ENCODE data around the gene RABEP2.
A peak's percentile ranks its signal among the peaks of the same experiment; 100 is the strongest.
"Not testable (repeated sequence)": the region's sequence is repeated elsewhere in the genome, so short reads cannot be mapped to it uniquely, and the experiment has no call there.

The RABEP2 gene, protein sequence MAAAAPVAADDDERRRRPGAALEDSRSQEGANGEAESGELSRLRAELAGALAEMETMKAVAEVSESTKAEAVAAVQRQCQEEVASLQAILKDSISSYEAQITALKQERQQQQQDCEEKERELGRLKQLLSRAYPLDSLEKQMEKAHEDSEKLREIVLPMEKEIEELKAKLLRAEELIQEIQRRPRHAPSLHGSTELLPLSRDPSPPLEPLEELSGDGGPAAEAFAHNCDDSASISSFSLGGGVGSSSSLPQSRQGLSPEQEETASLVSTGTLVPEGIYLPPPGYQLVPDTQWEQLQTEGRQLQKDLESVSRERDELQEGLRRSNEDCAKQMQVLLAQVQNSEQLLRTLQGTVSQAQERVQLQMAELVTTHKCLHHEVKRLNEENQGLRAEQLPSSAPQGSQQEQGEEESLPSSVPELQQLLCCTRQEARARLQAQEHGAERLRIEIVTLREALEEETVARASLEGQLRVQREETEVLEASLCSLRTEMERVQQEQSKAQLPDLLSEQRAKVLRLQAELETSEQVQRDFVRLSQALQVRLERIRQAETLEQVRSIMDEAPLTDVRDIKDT

DNA sequence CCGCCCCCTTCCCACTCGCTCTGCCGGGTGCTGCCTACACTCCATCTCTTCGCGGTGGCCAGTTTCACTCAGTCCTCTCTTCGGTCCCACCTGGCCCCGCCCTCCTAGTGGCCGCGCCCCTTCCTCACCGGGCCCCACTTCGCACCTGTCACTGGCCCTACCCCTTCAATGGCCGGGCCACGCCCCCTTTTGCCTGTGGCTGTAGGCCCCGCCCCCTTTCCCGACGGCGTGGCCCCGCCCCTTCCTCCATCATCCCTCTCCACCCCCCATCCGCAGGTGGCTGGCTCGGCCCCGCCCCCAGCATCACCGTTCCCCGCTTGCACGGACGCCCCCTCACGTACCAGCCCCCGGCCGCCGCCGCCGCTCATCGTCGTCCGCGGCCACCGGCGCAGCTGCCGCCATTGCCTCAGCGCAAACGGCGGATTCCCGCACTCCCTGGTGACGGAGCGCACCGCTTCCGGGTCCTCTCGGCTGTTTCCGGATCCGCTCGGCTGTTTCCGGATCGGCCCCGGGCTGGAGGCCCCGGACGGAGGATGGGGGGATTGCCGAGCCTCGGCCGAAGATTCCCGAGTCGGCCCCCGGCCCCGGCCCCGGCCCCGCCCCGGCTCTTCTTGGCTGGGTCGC is at the start of gene RABEP2:
TSS of gene RABEP2 (minus strand) at position 477 of the 624 bp plus-strand sequence. CDS start at position 402, 75 bp downstream.
- Histone ChIP-seq H3K4me3 (ENCODE audit: low read depth, low read length) (peak within 1 kb of the TSS; percentile 93), H3K36me3 (ENCODE audit: control insufficient read depth, insufficient read depth, low read length) (peaks cover 3% of the 10 kb centered on the region), H3K27me3 (ENCODE audit: control insufficient read depth, insufficient read depth, low read length) (no peaks in the 10 kb centered on the region), H3K9me3 (ENCODE audit: control insufficient read depth, insufficient read depth, low read length) (no peaks in the 10 kb centered on the region), H3K9ac (ENCODE audit: low read depth, low read length) (peak within 1 kb of the TSS; percentile 81), H3K4me1 (ENCODE audit: control insufficient read depth, insufficient read depth, low read length) (peaks cover 3% of the 10 kb centered on the region)

DNA sequence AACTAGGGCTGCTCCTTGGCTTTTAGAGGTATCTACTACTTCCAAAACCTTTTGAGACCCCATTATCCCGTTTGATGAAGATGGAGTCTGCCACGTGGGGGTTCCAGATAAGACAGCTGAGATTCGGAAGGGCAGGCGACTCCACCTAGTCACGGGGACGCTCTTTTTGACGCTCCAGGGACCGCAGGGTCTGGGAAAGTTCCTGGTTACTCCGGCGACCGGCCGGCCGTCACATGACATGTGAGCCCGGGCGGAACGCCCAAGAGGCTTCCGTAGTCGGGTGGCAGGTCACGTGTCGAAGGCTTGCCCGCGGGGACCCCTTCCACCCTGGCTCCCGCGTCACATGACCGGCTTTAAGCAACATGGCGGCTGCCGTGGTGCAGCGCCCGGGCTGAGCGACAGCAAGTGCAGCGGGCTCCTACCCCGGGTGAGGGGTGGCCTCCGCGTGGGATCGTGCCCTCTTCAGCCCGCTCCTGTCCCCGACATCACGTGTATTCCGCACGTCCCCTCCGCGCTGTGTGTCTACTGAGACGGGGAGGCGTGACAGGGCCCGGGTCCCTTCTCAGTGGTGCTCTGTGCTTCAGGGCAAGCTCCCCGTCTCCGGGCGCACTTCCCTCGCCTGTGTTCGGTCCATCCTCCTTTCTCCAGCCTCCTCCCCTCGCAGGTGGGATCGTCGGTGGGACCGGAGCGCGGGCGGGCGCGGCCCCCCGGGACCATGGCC is 49.6 kb upstream of the RABEP2 start, which contains the start of gene SPNS1:
TSS of gene SPNS1 (plus strand) at position 342 of the 721 bp plus-strand sequence. CDS start at position 716, 374 bp downstream.
- Histone ChIP-seq H3K4me3 (ENCODE audit: low read depth, low read length) (peak within 1 kb of the TSS; percentile 95), H3K9me3 (ENCODE audit: control insufficient read depth, insufficient read depth, low read length) (no peaks in the 10 kb centered on the region), H3K27me3 (ENCODE audit: control insufficient read depth, insufficient read depth, low read length) (no peaks in the 10 kb centered on the region), H3K9ac (ENCODE audit: low read depth, low read length) (peak within 1 kb of the TSS; percentile 76), H3K36me3 (ENCODE audit: control insufficient read depth, insufficient read depth, low read length) (no peaks in the 10 kb centered on the region), H3K4me1 (ENCODE audit: control insufficient read depth, insufficient read depth, low read length) (peaks cover 4% of the 10 kb centered on the region)

GRCh38 chr16:28974007-28974436 is 49.0 kb upstream of the RABEP2 start:
- Histone ChIP-seq H3K4me1 (ENCODE audit: control insufficient read depth, insufficient read depth, low read length) (peaks cover 4% of the 10 kb centered on the region), H3K4me3 (ENCODE audit: low read depth, low read length) (peak overlapping the region; percentile 95), H3K36me3 (ENCODE audit: control insufficient read depth, insufficient read depth, low read length) (no peaks in the 10 kb centered on the region), H3K9ac (ENCODE audit: low read depth, low read length) (peak overlapping the region; percentile 54), H3K9me3 (ENCODE audit: control insufficient read depth, insufficient read depth, low read length) (no peaks in the 10 kb centered on the region), H3K27me3 (ENCODE audit: control insufficient read depth, insufficient read depth, low read length) (no peaks in the 10 kb centered on the region)

GRCh38 chr16:28969696-28970095 is 44.7 kb upstream of the RABEP2 start:
- not testable (repeated sequence) for H3K9ac ChIP-seq (ENCODE audit: low read depth, low read length); H3K27me3 ChIP-seq (ENCODE audit: control insufficient read depth, insufficient read depth, low read length); H3K4me1 ChIP-seq (ENCODE audit: control insufficient read depth, insufficient read depth, low read length)

DNA sequence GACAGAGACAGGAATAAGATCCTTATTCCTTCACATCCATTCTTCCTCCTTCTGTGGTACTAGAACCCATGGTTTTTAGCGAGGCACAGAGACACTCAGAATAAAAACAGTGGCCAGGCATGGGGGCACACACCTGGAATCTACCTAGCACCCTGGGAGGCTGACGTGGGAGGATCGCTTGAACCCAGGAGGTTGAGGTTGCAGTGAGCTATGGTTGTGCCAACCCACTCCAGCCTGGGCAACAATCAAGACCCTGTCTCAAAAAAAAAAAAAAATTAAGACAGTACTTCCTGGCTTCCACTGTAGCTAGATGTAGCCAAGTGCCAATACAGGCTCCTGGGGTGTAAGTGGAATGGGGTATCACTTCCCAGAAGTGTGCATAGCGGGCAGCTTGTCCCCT is 42.1 kb upstream of the RABEP2 start:
- H3K4me1 ChIP-seq (ENCODE audit: control insufficient read depth, insufficient read depth, low read length) = no peaks in the 10 kb centered on the region

More at GRCh38 chr16:28969696-28970095, 44.7 kb upstream of the RABEP2 start:
- H3K4me3 ChIP-seq (ENCODE audit: low read depth, low read length); H3K36me3 ChIP-seq (ENCODE audit: control insufficient read depth, insufficient read depth, low read length); H3K9me3 ChIP-seq (ENCODE audit: control insufficient read depth, insufficient read depth, low read length): not testable (repeated sequence)

DNA sequence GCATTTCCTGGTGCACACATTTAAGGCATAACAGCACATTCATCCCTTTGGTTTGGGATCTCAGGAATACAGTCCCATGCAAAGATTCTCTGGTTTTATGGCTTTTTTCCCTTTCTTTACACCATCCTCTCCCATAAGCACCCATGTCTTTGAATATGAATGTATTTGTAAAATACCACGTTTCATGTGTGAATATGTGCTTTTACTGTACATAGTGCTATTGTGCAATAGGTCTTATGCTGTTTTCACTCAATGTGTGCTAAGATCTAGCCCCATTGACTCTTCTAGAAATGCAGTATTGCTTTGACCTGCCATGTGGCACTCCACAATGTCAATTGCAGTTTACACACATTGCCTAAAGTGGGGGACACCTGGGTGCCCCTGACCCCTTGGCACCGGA is 39.5 kb upstream of the RABEP2 start:
- H3K9me3 ChIP-seq (ENCODE audit: control insufficient read depth, insufficient read depth, low read length) = no peaks in the 10 kb centered on the region
- H3K4me3 ChIP-seq (ENCODE audit: low read depth, low read length) = no peak overlapping the region
- H3K36me3 ChIP-seq (ENCODE audit: control insufficient read depth, insufficient read depth, low read length) = peaks cover 30% of the 10 kb centered on the region
- H3K9ac ChIP-seq (ENCODE audit: low read depth, low read length) = no peak overlapping the region
- no peaks in the 10 kb centered on the region for H3K27me3 ChIP-seq (ENCODE audit: control insufficient read depth, insufficient read depth, low read length)
- no peaks in the 10 kb centered on the region for H3K4me1 ChIP-seq (ENCODE audit: control insufficient read depth, insufficient read depth, low read length)

More for the DNA sequence above, 42.1 kb upstream of the RABEP2 start:
- no peak overlapping the region for H3K9ac ChIP-seq (ENCODE audit: low read depth, low read length)
- no peaks in the 10 kb centered on the region for H3K9me3 ChIP-seq (ENCODE audit: control insufficient read depth, insufficient read depth, low read length)
- H3K4me3 ChIP-seq (ENCODE audit: low read depth, low read length) = no peak overlapping the region
- peaks cover 25% of the 10 kb centered on the region for H3K36me3 ChIP-seq (ENCODE audit: control insufficient read depth, insufficient read depth, low read length)
- H3K27me3 ChIP-seq (ENCODE audit: control insufficient read depth, insufficient read depth, low read length) = no peaks in the 10 kb centered on the region

DNA sequence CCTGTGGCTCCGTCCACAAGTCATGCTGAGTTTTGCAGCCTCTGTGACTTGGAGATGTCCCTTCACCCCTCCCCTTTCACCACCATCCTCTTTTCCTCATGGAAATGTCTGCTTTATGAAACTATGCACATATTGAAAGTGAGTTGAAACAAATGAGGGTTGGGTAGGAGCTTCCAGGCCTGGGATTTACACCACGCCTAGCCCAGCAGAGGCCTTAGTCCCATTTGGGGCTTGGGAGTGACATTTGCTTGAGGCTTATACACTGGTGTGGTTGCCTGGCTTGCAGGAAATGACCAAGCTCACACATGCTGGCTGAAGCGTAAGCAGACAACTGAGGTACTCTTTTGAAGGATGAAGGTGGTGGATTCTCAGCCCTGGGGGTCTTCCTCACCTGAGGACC is 39.0 kb upstream of the RABEP2 start:
- Histone ChIP-seq H3K4me3 (ENCODE audit: low read depth, low read length) (no peak overlapping the region), H3K9me3 (ENCODE audit: control insufficient read depth, insufficient read depth, low read length) (no peaks in the 10 kb centered on the region), H3K4me1 (ENCODE audit: control insufficient read depth, insufficient read depth, low read length) (no peaks in the 10 kb centered on the region), H3K36me3 (ENCODE audit: control insufficient read depth, insufficient read depth, low read length) (peaks cover 32% of the 10 kb centered on the region), H3K9ac (ENCODE audit: low read depth, low read length) (no peak overlapping the region), H3K27me3 (ENCODE audit: control insufficient read depth, insufficient read depth, low read length) (no peaks in the 10 kb centered on the region)

DNA sequence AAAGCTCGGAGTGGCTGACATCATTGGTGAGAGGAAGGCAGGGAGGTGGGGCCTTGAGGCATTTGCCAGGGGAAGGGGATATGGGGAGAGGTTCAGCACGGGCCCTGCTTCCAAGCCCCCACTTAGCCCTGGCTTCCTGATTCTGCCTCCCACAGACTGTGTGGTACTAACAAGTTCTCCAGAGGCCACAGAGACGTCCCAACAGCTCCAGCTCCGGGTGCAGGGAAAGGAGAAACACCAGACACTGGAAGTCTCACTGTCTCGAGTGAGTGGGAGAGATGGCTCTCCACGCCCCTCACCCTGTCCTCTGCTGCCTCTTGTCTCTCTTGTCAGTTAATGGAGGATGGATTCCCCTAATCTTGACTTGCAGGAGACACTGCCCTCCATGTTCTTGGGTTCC is 33.8 kb upstream of the RABEP2 start:
- Histone ChIP-seq H3K36me3 (ENCODE audit: control insufficient read depth, insufficient read depth, low read length) (peaks cover 56% of the 10 kb centered on the region), H3K4me3 (ENCODE audit: low read depth, low read length) (no peak overlapping the region), H3K9ac (ENCODE audit: low read depth, low read length) (no peak overlapping the region), H3K27me3 (ENCODE audit: control insufficient read depth, insufficient read depth, low read length) (no peaks in the 10 kb centered on the region), H3K4me1 (ENCODE audit: control insufficient read depth, insufficient read depth, low read length) (no peaks in the 10 kb centered on the region), H3K9me3 (ENCODE audit: control insufficient read depth, insufficient read depth, low read length) (no peaks in the 10 kb centered on the region)

GRCh38 chr16:28958216-28958615 is 33.2 kb upstream of the RABEP2 start:
- no peaks in the 10 kb centered on the region for H3K4me1 ChIP-seq (ENCODE audit: control insufficient read depth, insufficient read depth, low read length)
- no peak overlapping the region for H3K9ac ChIP-seq (ENCODE audit: low read depth, low read length)
- H3K27me3 ChIP-seq (ENCODE audit: control insufficient read depth, insufficient read depth, low read length) = no peaks in the 10 kb centered on the region
- no peak overlapping the region for H3K4me3 ChIP-seq (ENCODE audit: low read depth, low read length)
- no peaks in the 10 kb centered on the region for H3K9me3 ChIP-seq (ENCODE audit: control insufficient read depth, insufficient read depth, low read length)
- H3K36me3 ChIP-seq (ENCODE audit: control insufficient read depth, insufficient read depth, low read length) = peaks cover 55% of the 10 kb centered on the region

- no peaks in the 10 kb centered on the region for H3K9me3 ChIP-seq (ENCODE audit: control insufficient read depth, insufficient read depth, low read length)
- H3K27me3 ChIP-seq (ENCODE audit: control insufficient read depth, insufficient read depth, low read length) = no peaks in the 10 kb centered on the region
- peak overlapping the region; percentile 81 for H3K9ac ChIP-seq (ENCODE audit: low read depth, low read length)
- peaks cover 5% of the 10 kb centered on the region for H3K4me1 ChIP-seq (ENCODE audit: control insufficient read depth, insufficient read depth, low read length)
- peaks cover 27% of the 10 kb centered on the region for H3K36me3 ChIP-seq (ENCODE audit: control insufficient read depth, insufficient read depth, low read length)
- H3K4me3 ChIP-seq (ENCODE audit: low read depth, low read length) = peak overlapping the region; percentile 85
These were observed 26.4 kb upstream of the RABEP2 start for GRCh38 chr16:28951410-28951943.
